Stomach (tissue), 9 donors: Measurements from ENCODE around the gene SULF2. TPM values are rescaled to one million over a fixed set of nuclear protein-coding genes. Genes with fewer than 3 reads are reported as not detected.

Experiments used
- DNase-seq, 2 donors: peaks; one replicate each; pipeline versions ENCODE4 v3.0.0 to v3.0.0-alpha.2; 2013 to 2019
- H3K27ac ChIP-seq, 5 donors: fragments of 200-600 bp in 4 of 5; sonication (generic) in 4 of 5; one replicate each; pipeline ENCODE4 v1.5.1; 2013 to 2019; ENCODE audit warnings: mild to moderate bottlenecking in 1 of 5, moderate library complexity in 1 of 5
- H3K27me3 ChIP-seq, 3 donors: fragments of 200-600 bp; sonication (generic); one replicate each; pipeline ENCODE4 v1.5.1; 2017 to 2019; ENCODE audit warnings: mixed run types in 1 of 3
- H3K36me3 ChIP-seq, 4 donors: fragments of 200-600 bp; sonication (generic); 1 replicate in 3 of 4; 2 replicates in 1 of 4; pipeline ENCODE4 v1.5.1; 2016 to 2019
- H3K4me1 ChIP-seq, 4 donors: fragments of 200-600 bp; sonication (generic); one replicate each; pipeline ENCODE4 v1.5.1; 2016 to 2019
- H3K4me3 ChIP-seq, 4 donors: fragments of 200-600 bp; sonication (generic) in 3 of 4; one replicate each; pipeline ENCODE4 v1.5.1; 2016 to 2019; ENCODE audit warnings: mild to moderate bottlenecking in 1 of 4
- H3K9me3 ChIP-seq, 4 donors: fragments of 200-600 bp; sonication (generic); one replicate each; pipeline ENCODE4 v1.5.1; 2016 to 2019
- CTCF ChIP-seq, 7 experiments: fragments of 450-650 bp in 4 of 7; fragments of 200-600 bp in 3 of 7; sonication (generic) in 3 of 7; IDR thresholded peaks; one replicate each; pipeline ENCODE4 v1.5.1; 2016 to 2019; ENCODE audit warnings: antibody characterized with exemption in 7 of 7, control low read depth in 2 of 7, mild to moderate bottlenecking in 1 of 7
- EP300 ChIP-seq: sonication (generic); formaldehyde crosslinking; IDR thresholded peaks from one replicate; pipeline ENCODE4 v1.6.1; 2017; ENCODE audit warnings: antibody characterized with exemption
- POLR2A ChIP-seq, 4 donors: fragments of 450-650 bp; IDR thresholded peaks; one replicate each; pipeline ENCODE4 v1.6.1; 2016; ENCODE audit warnings: antibody characterized with exemption in 4 of 4, control low read depth in 2 of 4, mild to moderate bottlenecking in 1 of 4, moderate library complexity in 1 of 4
- POLR2AphosphoS5 ChIP-seq, 3 donors: sonication (generic); formaldehyde crosslinking; IDR thresholded peaks; one replicate each; pipeline ENCODE4 v1.6.1; 2016; ENCODE audit warnings: antibody characterized with exemption in 3 of 3
- WGBS, 5 donors: extraction: QIAGEN DNeasy Blood & Tissue Kit in 3 of 5; methylation state at CpG; one replicate each; pipeline versions ENCODE4 v1.1.5 to v1.1.7; 2013 to 2018; 5-methylcytosine and 5-hydroxymethylcytosine counted together
- intact Hi-C: fragments of 100-400 bp; cut with DNase I; formaldehyde crosslinking; loops from one replicate; pipeline ENCODE4 v1.15.1; 2023; ENCODE audit warnings: low total_unique reads
- polyA plus RNA-seq, 3 donors: library from polyadenylated mRNA; stranded (reverse); fragments of 200-250 nt; gene quantifications; one replicate each; pipeline ENCODE4 v1.2.3, GENCODE V29; 2013
- total RNA-seq, 5 donors: library from RNA; depleted of rRNA; stranded (reverse); fragments of >200 nt; gene quantifications; one replicate each; pipeline versions ENCODE4 v1.1.0 to v1.2.3, GENCODE V29; 2014 to 2016
- donor health status: healthy with polysubstance abuse.
- donor health status: Bipolar disorder and iron deficiency.
- donor health status: healthy.

The SULF2 gene
- total and polyA plus RNA-seq, 8 donors = 9.0 to 226 (median 27.3) TPM

GRCh38 chr20:47647994-47648393 lies 137.3 kb downstream of the SULF2 start:
- H3K4me1 ChIP-seq = no peaks in the 10 kb centered on the region
- intact Hi-C loops = no loop called here
- no peak overlapping the region for H3K27ac ChIP-seq
- peaks cover 44 to 100% (median 97%) of the 10 kb centered on the region in 4 donors for H3K36me3 ChIP-seq
- TF ChIP-seq POLR2AphosphoS5 (IDR thresholded peaks at IDR 0.05) (no peak), EP300 (no peak), POLR2A (IDR thresholded peaks at IDR 0.05) (no peak), CTCF (IDR thresholded peaks at IDR 0.05) (no peak)
- H3K4me3 ChIP-seq = no peak overlapping the region
- H3K27me3 ChIP-seq = no peaks in the 10 kb centered on the region
- DNase-seq = no peak
- 87 to 94% (median 90%) methylated on average over 7 of the region's 7 CpGs for WGBS, 5 donors
- no peaks in the 10 kb centered on the region for H3K9me3 ChIP-seq

GRCh38 chr20:47645632-47646031 lies 139.6 kb downstream of the SULF2 start:
- TF ChIP-seq POLR2A (IDR thresholded peaks at IDR 0.05) (no peak), EP300 (no peak), CTCF (IDR thresholded peaks at IDR 0.05) (no peak), POLR2AphosphoS5 (IDR thresholded peaks at IDR 0.05) (no peak)
- Histone ChIP-seq H3K9me3 (no peaks in the 10 kb centered on the region), H3K27ac (no peak overlapping the region), H3K36me3 (peaks cover 29 to 100% (median 95%) of the 10 kb centered on the region in 4 donors), H3K4me1 (no peaks in the 10 kb centered on the region), H3K27me3 (no peaks in the 10 kb centered on the region), H3K4me3 (no peak overlapping the region)
- intact Hi-C loops = no loop called here
- no peak for DNase-seq
- WGBS, 5 donors = 67 to 97% (median 91%) methylated on average over 2 of the region's 2 CpGs

- H3K36me3 ChIP-seq = peaks cover 40 to 100% (median 96%) of the 10 kb centered on the region in 4 donors
- WGBS, 5 donors = 74 to 80% (median 78%) methylated on average over 4 of the region's 4 CpGs
- no peaks in the 10 kb centered on the region for H3K4me1 ChIP-seq
- no peaks in the 10 kb centered on the region for H3K27me3 ChIP-seq
- no peak overlapping the region for H3K4me3 ChIP-seq
- no peak for DNase-seq
- no peaks in the 10 kb centered on the region for H3K9me3 ChIP-seq
- intact Hi-C loops = no loop called here
- H3K27ac ChIP-seq = no peak overlapping the region
- no peak for TF ChIP-seq CTCF (IDR thresholded peaks at IDR 0.05)
Measured at GRCh38 chr20:47642624-47643023, 142.7 kb downstream of the SULF2 start.

- H3K27me3 ChIP-seq = no peaks in the 10 kb centered on the region
- peaks cover 37 to 100% (median 96%) of the 10 kb centered on the region in 4 donors for H3K36me3 ChIP-seq
- DNase-seq = no peak
- intact Hi-C loops = no loop called here
- no peaks in the 10 kb centered on the region for H3K4me1 ChIP-seq
- TF ChIP-seq POLR2AphosphoS5 (IDR thresholded peaks at IDR 0.05) = no peak
- no peak for TF ChIP-seq CTCF (IDR thresholded peaks at IDR 0.05)
- TF ChIP-seq POLR2A (IDR thresholded peaks at IDR 0.05) = no peak
- no peak for TF ChIP-seq EP300
- H3K4me3 ChIP-seq = no peak overlapping the region
- 92 to 98% (median 96%) methylated on average over 4 of the region's 4 CpGs for WGBS, 5 donors
- H3K27ac ChIP-seq = no peak overlapping the region
- no peaks in the 10 kb centered on the region for H3K9me3 ChIP-seq
Measured at GRCh38 chr20:47642118-47642517, 143.2 kb downstream of the SULF2 start.
